Neuronal stem cell (in vitro differentiated cells): ENCODE measurements around the gene ANKS6.

ENCODE experiments used
- DNase-seq: peaks from one replicate; pipeline ENCODE4 v3.0.0-alpha.2; 2013; ENCODE audit warnings: low spot score
- H2AFZ ChIP-seq: one replicate; pipeline ENCODE4 v1.6.1; 2013; ENCODE audit warnings: mild to moderate bottlenecking, low read length, inconsistent platforms
- H2AK5ac ChIP-seq: 2 replicates; pipeline ENCODE4 v1.6.1; 2013; ENCODE audit warnings: low read depth, mild to moderate bottlenecking, inconsistent platforms, low read length, moderate library complexity, mixed read lengths
- H2BK120ac ChIP-seq: 2 replicates; pipeline ENCODE4 v1.6.1; 2013; ENCODE audit warnings: low read depth, mild to moderate bottlenecking, inconsistent platforms, low read length, moderate library complexity, mixed read lengths
- H2BK12ac ChIP-seq: one replicate; pipeline ENCODE4 v1.6.1; 2013; ENCODE audit warnings: low read length, inconsistent platforms
- H2BK15ac ChIP-seq: 2 replicates; pipeline ENCODE4 v1.6.1; 2013; ENCODE audit warnings: mild to moderate bottlenecking, low read length, inconsistent platforms, mixed read lengths
- H2BK5ac ChIP-seq: one replicate; pipeline ENCODE4 v1.6.1; 2013; ENCODE audit warnings: inconsistent platforms, mild to moderate bottlenecking, low read length, moderate library complexity
- H3K14ac ChIP-seq: one replicate; pipeline ENCODE4 v1.6.1; 2013; ENCODE audit warnings: low read length, inconsistent platforms
- H3K18ac ChIP-seq: 2 replicates; pipeline ENCODE4 v1.6.1; 2013; ENCODE audit warnings: low read length, inconsistent platforms
- H3K23ac ChIP-seq: 2 replicates; pipeline ENCODE4 v1.6.1; 2013; ENCODE audit warnings: low read depth, mild to moderate bottlenecking, mixed read lengths, low read length, inconsistent platforms; ENCODE audit not compliant: poor library complexity
- H3K27ac ChIP-seq: replicated peaks from 3 replicates; pipeline ENCODE4 v1.5.1; 2013; ENCODE audit warnings: low read length, inconsistent platforms
- H3K27me3 ChIP-seq, 3 experiments: 2 replicates each; pipeline ENCODE4 v1.6.1; 2013; ENCODE audit warnings: low read length in 3 of 3, mild to moderate bottlenecking in 2 of 3, inconsistent platforms in 1 of 3, low read depth in 1 of 3, mixed read lengths in 1 of 3, moderate library complexity in 1 of 3; ENCODE audit not compliant: control insufficient read depth in 3 of 3, insufficient read depth in 3 of 3
- H3K36me3 ChIP-seq, 2 donors: replicated peaks in 1 of 2; 2 replicates each; pipeline ENCODE4 v1.6.1; 2013; ENCODE audit warnings: low read length in 2 of 2; ENCODE audit not compliant: control insufficient read depth in 2 of 2, insufficient read depth in 2 of 2
- H3K4ac ChIP-seq: 2 replicates; pipeline ENCODE4 v1.6.1; 2013; ENCODE audit warnings: inconsistent platforms, mild to moderate bottlenecking, low read length, moderate library complexity
- H3K4me1 ChIP-seq, 2 donors: 1 replicate in 1 of 2; 2 replicates in 1 of 2; pipeline ENCODE4 v1.6.1; 2013; ENCODE audit warnings: low read length in 2 of 2, low read depth in 1 of 2; ENCODE audit not compliant: control insufficient read depth in 2 of 2, insufficient read depth in 1 of 2
- H3K4me2 ChIP-seq: one replicate; pipeline ENCODE4 v1.6.1; 2013; ENCODE audit warnings: mild to moderate bottlenecking, low read length, inconsistent platforms; ENCODE audit not compliant: insufficient read depth, poor library complexity, severe bottlenecking
- H3K4me3 ChIP-seq, 2 donors: 2 replicates each; pipeline ENCODE4 v1.5.1; 2013; ENCODE audit warnings: low read length in 2 of 2, mild to moderate bottlenecking in 2 of 2, inconsistent platforms in 1 of 2, moderate library complexity in 1 of 2
- H3K79me1 ChIP-seq: one replicate; pipeline ENCODE4 v1.6.1; 2013; ENCODE audit warnings: low read depth, mild to moderate bottlenecking, inconsistent platforms, low read length, moderate library complexity
- H3K9ac ChIP-seq: one replicate; pipeline ENCODE4 v1.6.1; 2013; ENCODE audit warnings: mild to moderate bottlenecking, low read depth, low read length, inconsistent platforms; ENCODE audit not compliant: poor library complexity
- H3K9me3 ChIP-seq, 2 donors: replicated peaks in 1 of 2; 2 replicates each; pipeline versions ENCODE3 to v1.6.1; 2013; ENCODE audit warnings: low read length in 2 of 2, mild to moderate bottlenecking in 2 of 2, inconsistent platforms in 1 of 2, low read depth in 1 of 2, mixed read lengths in 1 of 2, moderate library complexity in 1 of 2; ENCODE audit not compliant: control insufficient read depth in 2 of 2, insufficient read depth in 1 of 2
- H4K8ac ChIP-seq: one replicate; pipeline ENCODE4 v1.6.1; 2013; ENCODE audit warnings: low read depth, mild to moderate bottlenecking, inconsistent platforms, low read length, moderate library complexity
- H4K91ac ChIP-seq: one replicate; pipeline ENCODE4 v1.6.1; 2013; ENCODE audit warnings: low read length, low read depth, mild to moderate bottlenecking, inconsistent platforms; ENCODE audit not compliant: poor library complexity
- WGBS, 2 donors: extraction: QIAGEN DNeasy Blood & Tissue Kit; methylation state at CpG; one replicate each; pipeline ENCODE4 v1.1.7; 2013; ENCODE audit warnings: missing lambda C conversion rate in 2 of 2, mixed read lengths in 1 of 2; ENCODE audit not compliant: insufficient read length in 2 of 2, insufficient replicate concordance in 1 of 2; ENCODE audit errors: extremely low coverage in 2 of 2; 5-methylcytosine and 5-hydroxymethylcytosine counted together

The ANKS6 gene

GRCh38 chr9:98750364-98751060 is 45.8 kb downstream of the ANKS6 start:
- no CpG with 5 or more reads among the region's 5 CpGs for WGBS, 2 donors
- Histone ChIP-seq H3K23ac (no peak overlapping the region), H2AK5ac (no peak overlapping the region), H3K4me1 (no peaks in the 10 kb centered on the region), H2BK12ac (no peak overlapping the region), H3K4me3 (no peak overlapping the region), H2BK120ac (no peak overlapping the region), H3K27ac (no peak overlapping the region), H2BK5ac (no peak overlapping the region), H3K4ac (no peak overlapping the region), H4K91ac (no peak overlapping the region), H3K14ac (no peak overlapping the region), H3K9ac (no peak overlapping the region), H3K79me1 (no peaks in the 10 kb centered on the region), H3K18ac (no peak overlapping the region), H2AFZ (no peak overlapping the region), H3K9me3 (no peaks in the 10 kb centered on the region), H3K27me3 (no peaks in the 10 kb centered on the region), H2BK15ac (no peak overlapping the region), H4K8ac (no peak overlapping the region), H3K4me2 (no peak overlapping the region), H3K36me3 (peaks cover 24 to 84% of the 10 kb centered on the region in 2 donors)
- no peak for DNase-seq

DNA sequence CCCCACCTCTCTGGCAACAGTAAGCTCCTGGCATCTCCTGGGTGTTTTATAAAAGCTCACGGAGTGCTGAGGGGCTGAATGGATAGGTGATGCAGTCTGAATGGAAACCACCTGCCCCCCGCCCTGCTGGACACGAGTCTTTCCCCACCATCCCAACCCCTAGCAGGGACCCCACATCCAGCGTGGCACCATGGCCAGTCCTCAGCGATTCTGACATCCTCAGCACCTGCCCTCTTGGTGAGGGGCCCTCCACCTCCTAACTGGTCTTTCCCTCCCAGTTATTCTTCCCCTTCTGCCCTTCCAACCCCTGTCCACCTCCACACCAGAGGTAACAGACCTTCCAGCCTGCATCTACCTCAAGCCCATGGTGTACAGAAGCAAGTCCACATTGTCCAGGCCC is 48.9 kb downstream of the ANKS6 start:
- Histone ChIP-seq H2BK120ac (no peak overlapping the region), H3K36me3 (peaks cover 17 to 81% of the 10 kb centered on the region in 2 donors), H2AFZ (no peak overlapping the region), H3K27me3 (no peaks in the 10 kb centered on the region), H2BK12ac (no peak overlapping the region), H2AK5ac (no peak overlapping the region), H3K79me1 (no peaks in the 10 kb centered on the region), H3K9ac (no peak overlapping the region), H3K4ac (no peak overlapping the region), H3K14ac (no peak overlapping the region), H2BK15ac (no peak overlapping the region), H3K4me1 (no peaks in the 10 kb centered on the region), H4K8ac (no peak overlapping the region), H4K91ac (no peak overlapping the region), H3K18ac (no peak overlapping the region), H3K23ac (no peak overlapping the region), H3K4me3 (peak overlapping the region in 1 of 2 donors; percentile 10), H2BK5ac (no peak overlapping the region), H3K27ac (no peak overlapping the region), H3K9me3 (no peaks in the 10 kb centered on the region), H3K4me2 (no peak overlapping the region)
- DNase-seq, result no peak
- WGBS, 2 donors, result no CpG with 5 or more reads among the region's 5 CpGs

- Histone ChIP-seq H3K36me3 (peaks cover 10 to 71% of the 10 kb centered on the region in 2 donors), H2BK12ac (no peak overlapping the region), H3K79me1 (no peaks in the 10 kb centered on the region), H3K27ac (no peak overlapping the region), H4K8ac (no peak overlapping the region), H3K27me3 (no peaks in the 10 kb centered on the region), H3K4me3 (no peak overlapping the region), H3K4me1 (no peaks in the 10 kb centered on the region), H2AFZ (no peak overlapping the region), H3K4me2 (no peak overlapping the region), H4K91ac (no peak overlapping the region), H3K9me3 (peaks cover 0 to 1% of the 10 kb centered on the region in 2 donors), H2BK5ac (no peak overlapping the region), H2BK15ac (no peak overlapping the region), H3K4ac (no peak overlapping the region), H2AK5ac (no peak overlapping the region), H3K14ac (no peak overlapping the region), H3K18ac (no peak overlapping the region), H3K9ac (no peak overlapping the region), H3K23ac (no peak overlapping the region), H2BK120ac (no peak overlapping the region)
- WGBS, 2 donors, result no CpG with 5 or more reads among the region's 7 CpGs
- no peak for DNase-seq
These were observed 50.9 kb downstream of the ANKS6 start for GRCh38 chr9:98745470-98745869.

GRCh38 chr9:98743818-98744611 is 52.3 kb downstream of the ANKS6 start:
- H3K27ac ChIP-seq, result no peak overlapping the region
- H3K23ac ChIP-seq, result no peak overlapping the region
- WGBS, 2 donors, result no CpG with 5 or more reads among the region's 14 CpGs
- no peak overlapping the region for H2BK15ac ChIP-seq
- no peak overlapping the region for H2BK12ac ChIP-seq
- no peak overlapping the region for H4K91ac ChIP-seq
- H3K4me3 ChIP-seq, result no peak overlapping the region
- no peak overlapping the region for H3K4me2 ChIP-seq
- H3K18ac ChIP-seq, result no peak overlapping the region
- H4K8ac ChIP-seq, result no peak overlapping the region
- no peak for DNase-seq
- H3K27me3 ChIP-seq, result no peaks in the 10 kb centered on the region
- H2BK120ac ChIP-seq, result no peak overlapping the region
- H2BK5ac ChIP-seq, result no peak overlapping the region
- H3K9ac ChIP-seq, result no peak overlapping the region
- H3K4me1 ChIP-seq, result no peaks in the 10 kb centered on the region
- no peak overlapping the region for H2AK5ac ChIP-seq
- peaks cover 5 to 57% of the 10 kb centered on the region in 2 donors for H3K36me3 ChIP-seq
- H2AFZ ChIP-seq, result no peak overlapping the region
- peaks cover under 1 to 1% of the 10 kb centered on the region in 2 donors for H3K9me3 ChIP-seq
- no peaks in the 10 kb centered on the region for H3K79me1 ChIP-seq
- no peak overlapping the region for H3K4ac ChIP-seq
- no peak overlapping the region for H3K14ac ChIP-seq
